NCI-H1092 (cell line): Measurements from ENCODE around the gene CDK19.
"Not testable (repeated sequence)": the region's sequence is repeated elsewhere in the genome, so short reads cannot be mapped to it uniquely, and the experiment has no call there.

Experiments used
- DNase-seq: peaks from one replicate; lab custom pipeline; 2025; lab: John Stamatoyannopoulos, UW

CDK19 gene

DNA sequence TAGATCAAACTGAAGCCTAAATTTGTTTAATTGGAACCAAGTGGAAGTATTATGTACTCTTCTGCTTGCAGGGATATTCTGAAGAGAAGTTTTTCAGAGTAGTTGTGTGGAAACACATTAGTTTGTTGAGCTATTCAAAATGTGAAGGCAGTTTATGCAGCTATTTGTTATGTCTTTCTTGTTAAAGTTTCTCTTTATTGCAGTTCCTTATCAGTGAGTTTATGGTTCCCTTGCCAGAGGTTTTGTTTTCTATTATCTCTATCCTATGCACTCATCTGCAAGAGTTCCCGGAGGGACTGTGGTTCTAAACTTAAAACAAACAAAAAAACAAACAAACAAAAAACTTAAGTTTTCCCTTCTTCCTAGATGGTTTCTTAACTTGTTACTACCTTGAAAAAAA, 195.2 kb downstream of the CDK19 start:
- DNase-seq = no peak

DNA sequence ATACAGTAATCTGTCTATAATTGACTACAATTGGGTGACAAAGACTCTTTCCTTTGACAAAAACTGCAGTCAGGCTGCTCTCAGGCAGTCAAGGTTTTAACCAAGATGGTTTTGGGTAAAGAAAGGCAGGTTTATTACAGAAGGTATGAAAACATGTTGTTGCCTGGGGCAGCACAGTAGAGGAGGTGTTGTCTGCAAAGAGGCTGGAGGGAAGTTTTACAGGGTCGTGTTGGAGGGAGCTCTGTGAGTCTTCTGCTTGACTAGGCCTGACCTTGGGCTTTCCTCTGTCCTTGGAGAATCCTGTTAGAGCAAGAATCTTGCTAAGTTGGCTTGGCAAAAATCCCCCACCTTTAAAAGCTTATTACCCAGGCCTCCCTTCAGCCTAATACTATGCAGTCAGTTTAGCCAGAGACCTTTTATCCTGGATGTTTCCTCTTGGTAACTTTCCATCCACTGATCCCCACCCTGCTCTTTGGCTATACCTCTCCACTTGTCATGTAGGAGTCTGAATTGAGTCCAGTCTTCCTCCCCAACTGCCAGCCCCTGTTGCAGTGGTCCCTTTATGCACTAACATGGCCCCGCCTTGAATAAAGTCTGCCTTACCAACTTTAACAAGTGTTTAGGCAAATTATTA, 195.9 kb downstream of the CDK19 start:
- no peak for DNase-seq

GRCh38 chr6:110618591-110619267, 196.5 kb downstream of the CDK19 start:
- no peak for DNase-seq

- DNase-seq = no peak
Measured at GRCh38 chr6:110617057-110617456, 198.2 kb downstream of the CDK19 start.

- DNase-seq = no peak
Measured at GRCh38 chr6:110615722-110616121, 199.5 kb downstream of the CDK19 start.

DNA sequence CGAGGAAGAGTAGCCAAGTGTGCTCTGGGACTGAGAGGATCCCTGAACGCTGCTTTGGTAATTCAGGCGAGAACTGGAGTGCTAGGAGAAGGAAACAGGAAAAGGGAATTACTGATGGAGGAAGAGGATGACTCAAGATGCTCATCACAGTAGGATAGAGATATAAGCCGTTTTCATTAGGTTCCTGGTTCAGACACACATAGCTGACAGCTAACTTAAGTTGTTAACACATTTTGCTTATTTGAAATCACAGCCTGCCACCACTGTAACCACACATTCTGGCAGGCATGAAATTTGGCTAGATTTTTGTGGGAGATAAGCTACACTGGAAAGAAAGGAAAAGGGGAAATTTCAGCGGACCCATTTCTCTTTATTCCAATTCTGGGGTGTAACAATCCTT, 200.7 kb downstream of the CDK19 start:
- DNase-seq = no peak

DNA sequence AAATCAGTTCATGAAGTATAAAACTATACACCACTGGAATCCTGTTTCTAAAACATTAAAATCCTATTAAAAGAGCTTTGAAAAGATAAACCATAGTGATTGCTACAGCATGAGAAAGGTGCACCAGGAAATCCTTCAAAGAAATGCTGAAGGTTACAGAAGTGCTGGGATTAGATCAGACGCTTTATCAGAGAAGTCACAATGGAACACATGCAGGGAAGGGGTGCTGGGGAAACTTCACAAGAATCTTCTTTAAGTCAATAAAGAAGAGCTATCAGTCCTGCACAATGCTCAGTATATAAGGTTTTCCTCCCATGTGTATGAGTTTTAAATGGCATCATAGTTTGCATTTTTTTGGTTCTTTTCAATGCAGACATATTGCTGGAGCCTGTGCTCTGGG, 201.2 kb downstream of the CDK19 start:
- no peak for DNase-seq

DNA sequence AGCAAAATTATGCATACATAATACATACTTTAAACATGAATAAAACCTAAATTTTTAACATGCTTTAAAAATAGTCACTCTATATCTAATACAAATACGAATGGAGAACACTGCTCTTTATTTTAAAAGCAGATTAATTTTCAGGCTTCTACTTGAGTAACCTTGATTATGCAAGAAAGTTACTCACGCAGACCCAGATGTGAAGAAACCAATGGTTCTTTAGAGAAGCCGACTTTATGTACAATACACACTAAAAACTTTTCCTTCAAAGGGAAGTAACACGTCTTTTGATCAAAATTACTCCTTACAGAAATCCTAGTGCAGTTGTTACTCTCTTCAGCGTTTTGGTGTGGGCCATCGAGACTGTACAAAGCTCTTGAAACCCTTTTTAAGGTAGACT, 201.9 kb downstream of the CDK19 start:
- no peak for DNase-seq

GRCh38 chr6:110612298-110612697, 203.0 kb downstream of the CDK19 start:
- DNase-seq = no peak

DNA sequence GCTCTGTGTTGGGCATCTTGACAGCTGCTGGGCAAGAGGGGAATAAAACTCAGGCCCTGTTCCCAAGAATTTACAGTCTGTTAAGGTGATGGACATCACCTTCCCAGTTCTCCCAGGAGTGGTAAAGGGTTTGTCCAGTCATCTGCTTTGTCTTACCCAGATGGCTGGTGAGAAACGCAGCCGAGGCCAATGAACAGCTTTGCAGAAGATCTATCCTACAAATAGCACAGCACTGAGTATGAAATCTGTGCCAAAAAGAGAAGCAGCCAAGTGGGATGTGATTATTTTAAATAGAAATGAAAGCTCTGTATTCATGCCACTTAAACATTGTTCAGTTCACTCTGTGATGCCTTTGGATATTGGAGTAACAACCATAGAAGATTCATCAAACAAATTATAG, 206.2 kb downstream of the CDK19 start:
- DNase-seq = no peak

DNA sequence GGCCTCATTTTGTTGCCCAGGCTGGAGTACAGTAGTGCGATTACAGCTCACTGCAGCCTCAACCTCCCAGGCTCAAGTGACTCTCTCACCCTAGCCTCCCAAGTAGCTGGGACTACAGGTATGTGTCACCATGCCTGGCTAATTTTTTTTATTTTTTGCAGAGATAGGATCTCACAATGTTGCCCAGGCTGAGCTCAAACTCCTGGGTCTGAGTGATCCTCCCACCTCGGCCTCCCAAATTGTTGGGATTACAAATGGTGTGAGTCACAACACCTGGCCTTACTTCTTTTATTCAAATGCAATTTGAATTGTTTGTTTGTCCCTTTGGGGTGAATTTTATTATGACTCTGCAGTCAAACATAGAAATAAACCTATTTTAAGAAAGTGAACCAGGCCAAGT, 207.1 kb downstream of the CDK19 start:
- no peak for DNase-seq

DNA sequence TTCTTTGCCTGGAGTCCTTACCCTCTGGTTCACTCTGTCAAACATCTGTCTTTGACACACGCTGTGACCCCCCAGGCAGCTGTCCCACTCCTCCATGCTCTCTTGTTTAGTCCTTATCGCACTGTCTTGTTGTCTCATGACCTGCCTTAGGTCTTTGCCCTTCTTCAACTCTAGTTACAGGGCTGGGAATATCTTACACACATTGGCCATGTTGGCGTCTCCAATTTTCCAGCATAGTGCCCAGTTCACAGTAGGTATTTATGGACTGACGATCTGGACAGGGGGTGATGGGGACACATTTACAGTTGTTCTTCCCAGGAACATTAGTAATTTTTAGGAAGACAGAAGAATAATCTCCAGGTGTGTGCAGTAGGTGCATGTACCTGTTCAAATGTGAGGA, 209.1 kb downstream of the CDK19 start:
- no peak for DNase-seq

GRCh38 chr6:110600640-110601039, 214.6 kb downstream of the CDK19 start:
- not testable (repeated sequence) for DNase-seq

GRCh38 chr6:110597761-110598160, 217.5 kb downstream of the CDK19 start:
- no peak for DNase-seq

DNA sequence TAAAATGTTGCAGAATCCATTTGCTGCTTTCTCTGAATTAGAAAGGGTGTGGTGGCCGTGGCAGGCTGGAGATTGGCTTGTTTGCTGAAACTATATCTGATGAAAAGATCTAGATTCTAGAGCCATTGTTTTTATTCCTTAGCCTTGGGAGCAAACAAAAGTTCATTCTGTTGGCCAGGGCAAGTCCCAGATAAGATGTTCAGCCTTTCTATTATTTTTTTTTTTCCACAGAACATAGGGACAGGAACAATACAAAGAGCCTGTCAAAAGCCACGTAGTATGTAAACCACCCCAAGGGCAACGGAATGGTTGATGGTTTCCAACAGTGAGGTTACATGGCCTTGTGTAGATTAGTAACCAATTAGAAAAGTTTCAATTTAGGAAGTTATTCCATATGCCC, 218.9 kb downstream of the CDK19 start:
- no peak for DNase-seq

DNA sequence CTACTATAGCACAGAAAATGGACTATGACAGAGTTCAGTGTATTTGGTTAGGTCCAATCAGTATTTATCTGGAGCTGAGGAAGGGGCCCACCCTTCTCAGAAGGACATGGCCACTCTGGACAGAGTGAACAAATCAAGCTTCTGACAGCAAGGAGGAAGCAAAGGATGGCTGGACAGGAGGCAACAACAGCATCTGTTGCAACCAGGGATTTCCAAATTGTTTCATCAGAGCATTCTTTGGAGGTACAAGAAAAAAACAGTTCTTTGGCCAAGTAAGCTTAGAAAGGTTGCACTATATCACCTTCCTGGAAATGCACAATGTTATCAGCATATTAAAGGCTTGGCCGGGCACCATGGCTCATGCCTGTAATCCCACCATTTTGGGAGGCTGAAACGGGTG, 220.2 kb downstream of the CDK19 start:
- no peak for DNase-seq

GRCh38 chr6:110593637-110594036, 221.6 kb downstream of the CDK19 start:
- no peak for DNase-seq

DNA sequence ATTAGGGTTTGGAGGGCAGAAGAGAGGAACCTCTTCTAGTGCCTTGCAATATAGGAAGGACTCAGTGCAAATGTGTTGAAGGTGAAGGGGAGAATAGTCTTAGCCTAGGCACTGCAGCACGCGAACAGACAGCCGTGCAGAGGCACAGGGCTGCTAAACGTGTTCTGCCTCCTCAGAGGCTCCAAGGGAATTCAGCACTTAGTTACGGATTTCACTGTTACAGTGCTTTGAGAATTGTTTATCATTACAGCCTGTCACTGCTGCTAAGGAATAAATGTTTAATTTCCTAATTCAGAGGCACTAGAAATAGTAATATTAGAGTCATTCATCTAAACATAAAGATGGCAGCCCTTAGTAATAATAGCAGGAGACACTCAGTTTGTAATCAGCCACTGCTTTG, 222.5 kb downstream of the CDK19 start:
- no peak for DNase-seq

DNA sequence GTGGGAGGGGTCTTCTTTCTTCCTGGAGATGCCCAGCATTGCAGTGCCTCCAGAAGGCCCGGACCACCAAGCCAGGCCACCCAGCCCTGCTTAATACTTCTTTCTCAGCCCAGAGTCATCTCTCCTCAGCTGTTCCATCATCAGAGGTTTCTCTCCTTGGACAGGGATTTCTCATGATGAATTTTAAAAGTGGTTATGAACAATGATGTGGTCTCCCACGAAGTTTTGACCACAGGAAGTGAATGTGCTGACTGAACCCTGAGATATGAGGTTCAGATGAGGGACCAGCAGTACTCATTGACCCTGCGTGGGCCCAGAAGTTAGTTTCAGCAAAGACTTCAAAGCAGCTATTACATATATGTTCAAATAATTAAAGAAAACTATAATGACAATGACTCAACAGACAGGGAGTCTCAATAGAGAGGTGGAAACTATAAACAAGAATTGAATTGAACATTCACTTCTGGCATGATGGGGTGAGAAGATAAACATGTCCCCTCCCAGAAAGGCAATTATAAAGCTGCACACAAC, 224.4 kb downstream of the CDK19 start:
- no peak for DNase-seq

GRCh38 chr6:110589865-110590513, 225.3 kb downstream of the CDK19 start:
- no peak for DNase-seq

GRCh38 chr6:110587328-110587727, 227.9 kb downstream of the CDK19 start:
- no peak for DNase-seq

GRCh38 chr6:110581679-110582078, 233.6 kb downstream of the CDK19 start:
- DNase-seq = no peak

- not testable (repeated sequence) for DNase-seq
Measured at GRCh38 chr6:110577596-110578167, 237.6 kb downstream of the CDK19 start.
